H1 (cell line): ENCODE data around the gene RCC1. TPM values are rescaled to one million over a fixed set of nuclear protein-coding genes. Genes with fewer than 3 reads are reported as not detected.

ENCODE experiments used
- BCL11A ChIP-seq, 2 experiments: IDR thresholded peaks; one replicate each; pipeline ENCODE4 v1.6.1; 2011; ENCODE audit warnings: low read depth in 2 of 2, low read length in 2 of 2, mild to moderate bottlenecking in 2 of 2
- CEBPB ChIP-seq: IDR thresholded peaks from 2 replicates; pipeline ENCODE4 v1.6.1; 2012; ENCODE audit warnings: low read depth, low read length
- EGR1 ChIP-seq: IDR thresholded peaks from 2 replicates; pipeline ENCODE4 v1.6.1; 2011; ENCODE audit warnings: low read depth, low read length, borderline replicate concordance
- RFX5 ChIP-seq: IDR thresholded peaks from 2 replicates; pipeline ENCODE4 v1.6.1; 2011; ENCODE audit warnings: low read depth, low read length, improper control_type of control experiment, borderline replicate concordance
- SRF ChIP-seq: IDR thresholded peaks from 2 replicates; pipeline ENCODE4 v1.6.1; 2011; ENCODE audit warnings: mild to moderate bottlenecking, low read depth, low read length, moderate library complexity
- SUZ12 ChIP-seq: fragments of 200-600 bp; sonication (generic); IDR thresholded peaks from 2 replicates; pipeline ENCODE4 v1.6.1; 2012; ENCODE audit warnings: mild to moderate bottlenecking, inconsistent platforms, low read length, moderate library complexity, mixed read lengths
- TCF12 ChIP-seq: IDR thresholded peaks from 2 replicates; pipeline ENCODE4 v1.6.1; 2011; ENCODE audit warnings: low read depth, mild to moderate bottlenecking, low read length
- ZNF274 ChIP-seq: IDR thresholded peaks from 2 replicates; pipeline ENCODE4 v1.7.0; 2012; ENCODE audit warnings: low read length, borderline replicate concordance; ENCODE audit errors: extremely low read depth
- polyA plus RNA-seq, 7 experiments: library from polyadenylated mRNA; depleted of rRNA in 3 of 7; stranded (reverse) in 5 of 7; unstranded in 2 of 7; fragments of >200 nt in 5 of 7; fragments of 200-250 nt in 2 of 7; gene quantifications; 1 replicate in 5 of 7; 2 replicates in 1 of 7; 4 replicates in 1 of 7; pipeline versions ENCODE4 v1.2.1 to v1.2.3, GENCODE V29; 2011 to 2013; ENCODE audit warnings: missing spikeins in 2 of 7, mixed read lengths in 2 of 7
- total RNA-seq: library from RNA; stranded (reverse); fragmentation: NEBNext Ultra II Directional; extraction: Animal tissue kit (Norgen Biotek cat#: 25700); gene quantifications from 2 replicates; pipeline ENCODE4 v1.2.1, GENCODE V29; 2021
- TF ChIP-seq, protein P1 (sequence below): IDR thresholded peaks from 2 replicates; pipeline ENCODE4 v1.6.1; 2012; ENCODE audit warnings: inconsistent platforms
- TF ChIP-seq, protein P2 (sequence below): fragments of 300-600 bp; sonication (generic); IDR thresholded peaks from 2 replicates; pipeline ENCODE4 v1.7.1; 2012; ENCODE audit warnings: low read length, moderate library complexity, mild to moderate bottlenecking, inconsistent platforms; ENCODE audit not compliant: insufficient replicate concordance

The RCC1 gene
- total and polyA plus RNA-seq, 2 of the 8 experiments (the other 6 are each of a cell fraction or from before 2014, with no cell fraction given): 48.5 to 98.4 TPM

DNA sequence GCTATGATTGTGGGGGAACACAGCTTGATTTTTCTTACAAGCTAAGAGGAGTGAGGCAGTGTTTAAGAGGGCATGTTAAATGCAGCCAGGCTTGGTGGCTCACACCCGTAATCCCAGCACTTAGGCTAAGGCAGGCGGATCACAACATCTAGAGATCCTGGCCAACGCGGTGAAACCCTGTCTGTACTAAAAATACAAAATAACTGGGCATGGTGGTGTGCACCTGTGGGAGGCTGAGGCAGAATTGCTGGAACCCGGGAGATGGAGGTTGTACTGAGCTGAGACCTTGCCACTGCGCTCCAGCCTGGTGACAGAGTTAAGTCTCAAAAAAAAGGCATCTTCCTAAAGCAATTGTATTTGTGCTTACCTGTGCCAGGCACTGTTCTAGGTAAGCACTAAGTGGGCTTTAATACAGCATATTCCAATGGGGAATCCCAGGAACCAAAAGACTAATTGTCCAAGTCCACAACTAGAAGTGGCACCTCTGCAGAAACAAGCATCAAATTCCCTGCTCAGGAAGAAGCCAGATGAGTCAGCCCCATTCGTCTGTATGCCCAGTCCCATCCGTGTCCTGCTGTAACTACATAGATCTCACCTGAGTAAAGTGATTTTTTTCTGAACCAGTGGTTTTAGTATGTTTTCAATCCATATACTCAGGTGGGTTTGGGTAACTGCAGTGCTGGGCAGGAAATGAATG is 4.6 kb downstream of the RCC1 start (continued):
- 0 out of 2 replicates have a peak, but pooled peaks have one; percentile 39 for TF ChIP-seq EGR1
- TF ChIP-seq TCF12: no peak
- TF ChIP-seq BCL11A (IDR thresholded peaks at IDR 0.05; ENCODE audit: low read depth in 2 of 2, low read length in 2 of 2): no peak
- 0 out of 2 replicates have a peak, but pooled peaks have one; percentile 25 for TF ChIP-seq RFX5
- TF ChIP-seq SUZ12: no peak
- no peak for TF ChIP-seq ZNF274
- TF ChIP-seq, protein P1, sequence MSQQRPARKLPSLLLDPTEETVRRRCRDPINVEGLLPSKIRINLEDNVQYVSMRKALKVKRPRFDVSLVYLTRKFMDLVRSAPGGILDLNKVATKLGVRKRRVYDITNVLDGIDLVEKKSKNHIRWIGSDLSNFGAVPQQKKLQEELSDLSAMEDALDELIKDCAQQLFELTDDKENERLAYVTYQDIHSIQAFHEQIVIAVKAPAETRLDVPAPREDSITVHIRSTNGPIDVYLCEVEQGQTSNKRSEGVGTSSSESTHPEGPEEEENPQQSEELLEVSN: 0 out of 2 replicates have a peak, but pooled peaks have one; percentile 11
- TF ChIP-seq, protein P2, sequence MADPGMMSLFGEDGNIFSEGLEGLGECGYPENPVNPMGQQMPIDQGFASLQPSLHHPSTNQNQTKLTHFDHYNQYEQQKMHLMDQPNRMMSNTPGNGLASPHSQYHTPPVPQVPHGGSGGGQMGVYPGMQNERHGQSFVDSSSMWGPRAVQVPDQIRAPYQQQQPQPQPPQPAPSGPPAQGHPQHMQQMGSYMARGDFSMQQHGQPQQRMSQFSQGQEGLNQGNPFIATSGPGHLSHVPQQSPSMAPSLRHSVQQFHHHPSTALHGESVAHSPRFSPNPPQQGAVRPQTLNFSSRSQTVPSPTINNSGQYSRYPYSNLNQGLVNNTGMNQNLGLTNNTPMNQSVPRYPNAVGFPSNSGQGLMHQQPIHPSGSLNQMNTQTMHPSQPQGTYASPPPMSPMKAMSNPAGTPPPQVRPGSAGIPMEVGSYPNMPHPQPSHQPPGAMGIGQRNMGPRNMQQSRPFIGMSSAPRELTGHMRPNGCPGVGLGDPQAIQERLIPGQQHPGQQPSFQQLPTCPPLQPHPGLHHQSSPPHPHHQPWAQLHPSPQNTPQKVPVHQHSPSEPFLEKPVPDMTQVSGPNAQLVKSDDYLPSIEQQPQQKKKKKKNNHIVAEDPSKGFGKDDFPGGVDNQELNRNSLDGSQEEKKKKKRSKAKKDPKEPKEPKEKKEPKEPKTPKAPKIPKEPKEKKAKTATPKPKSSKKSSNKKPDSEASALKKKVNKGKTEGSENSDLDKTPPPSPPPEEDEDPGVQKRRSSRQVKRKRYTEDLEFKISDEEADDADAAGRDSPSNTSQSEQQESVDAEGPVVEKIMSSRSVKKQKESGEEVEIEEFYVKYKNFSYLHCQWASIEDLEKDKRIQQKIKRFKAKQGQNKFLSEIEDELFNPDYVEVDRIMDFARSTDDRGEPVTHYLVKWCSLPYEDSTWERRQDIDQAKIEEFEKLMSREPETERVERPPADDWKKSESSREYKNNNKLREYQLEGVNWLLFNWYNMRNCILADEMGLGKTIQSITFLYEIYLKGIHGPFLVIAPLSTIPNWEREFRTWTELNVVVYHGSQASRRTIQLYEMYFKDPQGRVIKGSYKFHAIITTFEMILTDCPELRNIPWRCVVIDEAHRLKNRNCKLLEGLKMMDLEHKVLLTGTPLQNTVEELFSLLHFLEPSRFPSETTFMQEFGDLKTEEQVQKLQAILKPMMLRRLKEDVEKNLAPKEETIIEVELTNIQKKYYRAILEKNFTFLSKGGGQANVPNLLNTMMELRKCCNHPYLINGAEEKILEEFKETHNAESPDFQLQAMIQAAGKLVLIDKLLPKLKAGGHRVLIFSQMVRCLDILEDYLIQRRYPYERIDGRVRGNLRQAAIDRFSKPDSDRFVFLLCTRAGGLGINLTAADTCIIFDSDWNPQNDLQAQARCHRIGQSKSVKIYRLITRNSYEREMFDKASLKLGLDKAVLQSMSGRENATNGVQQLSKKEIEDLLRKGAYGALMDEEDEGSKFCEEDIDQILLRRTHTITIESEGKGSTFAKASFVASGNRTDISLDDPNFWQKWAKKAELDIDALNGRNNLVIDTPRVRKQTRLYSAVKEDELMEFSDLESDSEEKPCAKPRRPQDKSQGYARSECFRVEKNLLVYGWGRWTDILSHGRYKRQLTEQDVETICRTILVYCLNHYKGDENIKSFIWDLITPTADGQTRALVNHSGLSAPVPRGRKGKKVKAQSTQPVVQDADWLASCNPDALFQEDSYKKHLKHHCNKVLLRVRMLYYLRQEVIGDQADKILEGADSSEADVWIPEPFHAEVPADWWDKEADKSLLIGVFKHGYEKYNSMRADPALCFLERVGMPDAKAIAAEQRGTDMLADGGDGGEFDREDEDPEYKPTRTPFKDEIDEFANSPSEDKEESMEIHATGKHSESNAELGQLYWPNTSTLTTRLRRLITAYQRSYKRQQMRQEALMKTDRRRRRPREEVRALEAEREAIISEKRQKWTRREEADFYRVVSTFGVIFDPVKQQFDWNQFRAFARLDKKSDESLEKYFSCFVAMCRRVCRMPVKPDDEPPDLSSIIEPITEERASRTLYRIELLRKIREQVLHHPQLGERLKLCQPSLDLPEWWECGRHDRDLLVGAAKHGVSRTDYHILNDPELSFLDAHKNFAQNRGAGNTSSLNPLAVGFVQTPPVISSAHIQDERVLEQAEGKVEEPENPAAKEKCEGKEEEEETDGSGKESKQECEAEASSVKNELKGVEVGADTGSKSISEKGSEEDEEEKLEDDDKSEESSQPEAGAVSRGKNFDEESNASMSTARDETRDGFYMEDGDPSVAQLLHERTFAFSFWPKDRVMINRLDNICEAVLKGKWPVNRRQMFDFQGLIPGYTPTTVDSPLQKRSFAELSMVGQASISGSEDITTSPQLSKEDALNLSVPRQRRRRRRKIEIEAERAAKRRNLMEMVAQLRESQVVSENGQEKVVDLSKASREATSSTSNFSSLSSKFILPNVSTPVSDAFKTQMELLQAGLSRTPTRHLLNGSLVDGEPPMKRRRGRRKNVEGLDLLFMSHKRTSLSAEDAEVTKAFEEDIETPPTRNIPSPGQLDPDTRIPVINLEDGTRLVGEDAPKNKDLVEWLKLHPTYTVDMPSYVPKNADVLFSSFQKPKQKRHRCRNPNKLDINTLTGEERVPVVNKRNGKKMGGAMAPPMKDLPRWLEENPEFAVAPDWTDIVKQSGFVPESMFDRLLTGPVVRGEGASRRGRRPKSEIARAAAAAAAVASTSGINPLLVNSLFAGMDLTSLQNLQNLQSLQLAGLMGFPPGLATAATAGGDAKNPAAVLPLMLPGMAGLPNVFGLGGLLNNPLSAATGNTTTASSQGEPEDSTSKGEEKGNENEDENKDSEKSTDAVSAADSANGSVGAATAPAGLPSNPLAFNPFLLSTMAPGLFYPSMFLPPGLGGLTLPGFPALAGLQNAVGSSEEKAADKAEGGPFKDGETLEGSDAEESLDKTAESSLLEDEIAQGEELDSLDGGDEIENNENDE: no peak
- TF ChIP-seq CEBPB: no peak
- TF ChIP-seq SRF: no peak; the same call in 1 of the 2 replicates
